ENCODE measurements around the gene FAM50B. TPM values are rescaled to one million over a fixed set of nuclear protein-coding genes. Genes with fewer than 3 reads are reported as not detected.

Gene FAM50B
- total and polyA plus RNA-seq, 7 experiments from 2014 or later = 3.4 to 22.9 (median 12.0) TPM

DNA sequence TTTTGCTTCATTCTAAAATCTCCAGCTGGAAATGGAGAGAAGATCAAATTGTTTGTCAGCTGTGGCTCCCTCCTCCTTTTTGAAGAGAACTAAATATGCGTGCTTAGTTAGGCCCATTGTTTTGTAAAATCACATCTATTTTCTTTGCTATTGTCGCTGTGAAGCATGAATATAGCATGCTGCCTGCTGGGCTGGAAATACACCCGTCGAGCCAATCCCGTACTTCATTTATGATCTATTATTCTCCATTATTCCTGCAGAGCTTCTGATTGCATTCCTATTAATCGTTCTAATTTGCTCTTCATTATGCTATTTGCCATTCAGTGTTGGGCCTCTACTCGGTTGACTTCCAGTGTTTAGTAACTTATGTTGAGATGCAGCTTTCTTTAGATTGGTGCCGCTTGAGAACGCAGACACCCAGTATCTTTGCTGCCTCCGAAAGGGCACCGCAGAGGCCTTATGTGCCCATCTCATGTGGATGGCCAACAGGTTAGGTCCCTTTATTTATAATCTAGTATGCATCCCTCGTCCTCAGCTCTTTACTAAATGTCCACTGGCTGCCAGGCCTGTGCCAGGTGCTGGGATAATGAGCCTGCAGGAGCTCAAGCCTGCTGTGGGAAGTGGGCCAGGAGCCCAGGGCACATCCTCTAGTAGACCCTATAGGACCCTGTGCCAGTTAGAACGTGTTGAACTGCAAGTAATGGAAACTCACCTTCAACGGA lies 45.6 kb downstream of the FAM50B start:
- Mint-ChIP-seq H3K9me3 (peaks cover 0 to 3% (median 0%) of the 10 kb centered on the region in 11 donors), H3K4me1 (peaks cover 0 to 7% (median 0%) of the 10 kb centered on the region in 7 donors), H3K4me3 (no peak overlapping the region), H3K36me3 (no peaks in the 10 kb centered on the region), H3K27ac (no peak overlapping the region), H3K27me3 (peaks cover 0 to 15% (median 8%) of the 10 kb centered on the region in 5 donors)
- no peak for ATAC-seq
- H3K9me3 ChIP-seq (ENCODE audit: control insufficient read depth in 2 of 3, low read length in 3 of 3) = no peaks in the 10 kb centered on the region
- H3K27ac ChIP-seq (ENCODE audit: low read depth, low read length) = no peak overlapping the region
- H3K36me3 ChIP-seq (ENCODE audit: control insufficient read depth in 2 of 3, insufficient read depth in 3 of 3, low read length in 3 of 3) = no peaks in the 10 kb centered on the region
- no peak for DNase-seq
- intact Hi-C loops (cut with micrococcal nuclease) = no loop called here
- CTCF ChIA-PET = interaction anchor here (0.7 kb wide), 1 partner anchor 10 kb away, joined by 3 read pairs; no protein-coding TSS in a partner anchor
- POLR2A ChIA-PET = no interaction called here
- H3K4me3 ChIP-seq (ENCODE audit: low read length) = no peak overlapping the region
- no peaks in the 10 kb centered on the region for H3K4me1 ChIP-seq (ENCODE audit: control insufficient read depth in 2 of 2, insufficient read depth in 2 of 2, low read length in 2 of 2)
- no peaks in the 10 kb centered on the region for H3K27me3 ChIP-seq (ENCODE audit: control insufficient read depth in 2 of 2, insufficient read depth in 2 of 2, low read length in 2 of 2)

DNA sequence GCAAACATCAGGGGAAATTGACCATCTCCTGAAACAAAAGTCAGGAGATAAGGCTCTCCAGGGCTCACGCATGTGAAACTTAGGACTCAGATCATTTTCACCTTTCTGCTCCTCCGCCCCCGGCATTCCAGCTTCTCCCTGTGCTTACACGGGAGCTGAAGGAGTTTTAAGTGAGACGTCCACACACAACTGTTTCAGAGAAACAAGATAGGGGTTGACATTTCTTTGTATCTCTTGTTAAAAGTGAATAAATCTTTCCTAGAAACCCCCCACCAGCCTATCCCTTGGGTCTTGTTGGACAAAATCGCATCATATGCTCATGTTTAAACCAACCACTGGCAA lies 46.1 kb downstream of the FAM50B start:
- ATAC-seq (no peak), DNase-seq (no peak)
- Histone ChIP-seq H3K36me3 (ENCODE audit: control insufficient read depth in 2 of 3, insufficient read depth in 3 of 3, low read length in 3 of 3) (no peaks in the 10 kb centered on the region), H3K4me1 (ENCODE audit: control insufficient read depth in 2 of 2, insufficient read depth in 2 of 2, low read length in 2 of 2) (no peaks in the 10 kb centered on the region), H3K4me3 (ENCODE audit: low read length) (no peak overlapping the region), H3K27ac (ENCODE audit: low read depth, low read length) (no peak overlapping the region), H3K9me3 (ENCODE audit: control insufficient read depth in 2 of 3, low read length in 3 of 3) (no peaks in the 10 kb centered on the region), H3K27me3 (ENCODE audit: control insufficient read depth in 2 of 2, insufficient read depth in 2 of 2, low read length in 2 of 2) (no peaks in the 10 kb centered on the region)
- Mint-ChIP-seq H3K27me3 (peaks cover 0 to 12% (median 10%) of the 10 kb centered on the region in 5 donors), H3K4me3 (no peak overlapping the region), H3K36me3 (no peaks in the 10 kb centered on the region), H3K4me1 (peaks cover 0 to 7% (median 0%) of the 10 kb centered on the region in 7 donors), H3K27ac (no peak overlapping the region), H3K9me3 (peaks cover 0 to 3% (median 0%) of the 10 kb centered on the region in 11 donors)
- intact Hi-C loops (cut with micrococcal nuclease) = no loop called here
- CTCF ChIA-PET = no interaction called here
- POLR2A ChIA-PET = no interaction called here

GRCh38 chr6:3895805-3896204 lies 46.6 kb downstream of the FAM50B start:
- Mint-ChIP-seq H3K4me1 (peaks cover 0 to 7% (median 0%) of the 10 kb centered on the region in 7 donors), H3K4me3 (no peak overlapping the region), H3K27ac (no peak overlapping the region), H3K36me3 (no peaks in the 10 kb centered on the region), H3K9me3 (peaks cover 0 to 3% (median 0%) of the 10 kb centered on the region in 11 donors), H3K27me3 (peaks cover 0 to 13% (median 9%) of the 10 kb centered on the region in 5 donors)
- Histone ChIP-seq H3K9me3 (ENCODE audit: control insufficient read depth in 2 of 3, low read length in 3 of 3) (no peaks in the 10 kb centered on the region), H3K4me1 (ENCODE audit: control insufficient read depth in 2 of 2, insufficient read depth in 2 of 2, low read length in 2 of 2) (no peaks in the 10 kb centered on the region), H3K27ac (ENCODE audit: low read depth, low read length) (no peak overlapping the region), H3K4me3 (ENCODE audit: low read length) (no peak overlapping the region), H3K27me3 (ENCODE audit: control insufficient read depth in 2 of 2, insufficient read depth in 2 of 2, low read length in 2 of 2) (no peaks in the 10 kb centered on the region), H3K36me3 (ENCODE audit: control insufficient read depth in 2 of 3, insufficient read depth in 3 of 3, low read length in 3 of 3) (no peaks in the 10 kb centered on the region)
- DNase-seq (no peak), ATAC-seq (no peak)
- ChIA-PET CTCF (interaction anchor here (0.7 kb wide), 1 partner anchor 20 kb away, joined by 3 read pairs; no protein-coding TSS in a partner anchor), POLR2A (no interaction called here)
- intact Hi-C loops (cut with micrococcal nuclease) = no loop called here

- Histone ChIP-seq H3K9me3 (ENCODE audit: control insufficient read depth in 2 of 3, low read length in 3 of 3) (no peaks in the 10 kb centered on the region), H3K36me3 (ENCODE audit: control insufficient read depth in 2 of 3, insufficient read depth in 3 of 3, low read length in 3 of 3) (no peaks in the 10 kb centered on the region), H3K4me3 (ENCODE audit: low read length) (no peak overlapping the region), H3K27ac (ENCODE audit: low read depth, low read length) (no peak overlapping the region), H3K27me3 (ENCODE audit: control insufficient read depth in 2 of 2, insufficient read depth in 2 of 2, low read length in 2 of 2) (no peaks in the 10 kb centered on the region), H3K4me1 (ENCODE audit: control insufficient read depth in 2 of 2, insufficient read depth in 2 of 2, low read length in 2 of 2) (no peaks in the 10 kb centered on the region)
- Mint-ChIP-seq H3K9me3 (peaks cover 0 to 3% (median 0%) of the 10 kb centered on the region in 11 donors), H3K36me3 (no peaks in the 10 kb centered on the region), H3K27me3 (peaks cover 4 to 24% (median 11%) of the 10 kb centered on the region in 5 donors), H3K4me1 (peaks cover 0 to 7% (median 0%) of the 10 kb centered on the region in 7 donors), H3K4me3 (no peak overlapping the region), H3K27ac (no peak overlapping the region)
- no peak for ATAC-seq
- ChIA-PET CTCF (no interaction called here), POLR2A (no interaction called here)
- DNase-seq = no peak
- intact Hi-C loops (cut with micrococcal nuclease) = no loop called here
Measured at GRCh38 chr6:3898265-3898994, 49.3 kb downstream of the FAM50B start.

- H3K4me1 Mint-ChIP-seq = peaks cover 0 to 7% (median 0%) of the 10 kb centered on the region in 7 donors
- intact Hi-C loops (cut with micrococcal nuclease) = no loop called here
- no peaks in the 10 kb centered on the region for H3K9me3 ChIP-seq (ENCODE audit: control insufficient read depth in 2 of 3, low read length in 3 of 3)
- no peaks in the 10 kb centered on the region for H3K4me1 ChIP-seq (ENCODE audit: control insufficient read depth in 2 of 2, insufficient read depth in 2 of 2, low read length in 2 of 2)
- no peak overlapping the region for H3K27ac ChIP-seq (ENCODE audit: low read depth, low read length)
- no peak overlapping the region for H3K4me3 Mint-ChIP-seq
- H3K27ac Mint-ChIP-seq = no peak overlapping the region
- no peaks in the 10 kb centered on the region for H3K36me3 Mint-ChIP-seq
- POLR2A ChIA-PET = no interaction called here
- ATAC-seq = no peak
- H3K36me3 ChIP-seq (ENCODE audit: control insufficient read depth in 2 of 3, insufficient read depth in 3 of 3, low read length in 3 of 3) = no peaks in the 10 kb centered on the region
- no peak for DNase-seq
- peaks cover 4 to 24% (median 11%) of the 10 kb centered on the region in 5 donors for H3K27me3 Mint-ChIP-seq
- CTCF ChIA-PET = no interaction called here
- peaks cover 0 to 3% (median 0%) of the 10 kb centered on the region in 11 donors for H3K9me3 Mint-ChIP-seq
- H3K4me3 ChIP-seq (ENCODE audit: low read length) = no peak overlapping the region
- no peaks in the 10 kb centered on the region for H3K27me3 ChIP-seq (ENCODE audit: control insufficient read depth in 2 of 2, insufficient read depth in 2 of 2, low read length in 2 of 2)
Measured at GRCh38 chr6:3899061-3899460, 49.9 kb downstream of the FAM50B start.

- ChIA-PET POLR2A (no interaction called here), CTCF (no interaction called here)
- H3K36me3 Mint-ChIP-seq = no peaks in the 10 kb centered on the region
- H3K4me1 Mint-ChIP-seq = peaks cover 0 to 7% (median 0%) of the 10 kb centered on the region in 7 donors
- H3K27ac Mint-ChIP-seq = peak overlapping the region in 1 of 9 donors; percentile 3
- H3K27me3 ChIP-seq (ENCODE audit: control insufficient read depth in 2 of 2, insufficient read depth in 2 of 2, low read length in 2 of 2) = no peaks in the 10 kb centered on the region
- peaks cover 0 to 3% (median 0%) of the 10 kb centered on the region in 11 donors for H3K9me3 Mint-ChIP-seq
- H3K4me1 ChIP-seq (ENCODE audit: control insufficient read depth in 2 of 2, insufficient read depth in 2 of 2, low read length in 2 of 2) = no peaks in the 10 kb centered on the region
- ATAC-seq = no peak
- no peaks in the 10 kb centered on the region for H3K36me3 ChIP-seq (ENCODE audit: control insufficient read depth in 2 of 3, insufficient read depth in 3 of 3, low read length in 3 of 3)
- no peak overlapping the region for H3K27ac ChIP-seq (ENCODE audit: low read depth, low read length)
- H3K4me3 ChIP-seq (ENCODE audit: low read length) = no peak overlapping the region
- no peak overlapping the region for H3K4me3 Mint-ChIP-seq
- H3K9me3 ChIP-seq (ENCODE audit: control insufficient read depth in 2 of 3, low read length in 3 of 3) = no peaks in the 10 kb centered on the region
- DNase-seq = no peak
- peaks cover 4 to 24% (median 11%) of the 10 kb centered on the region in 5 donors for H3K27me3 Mint-ChIP-seq
- intact Hi-C loops (cut with micrococcal nuclease) = no loop called here
Measured at GRCh38 chr6:3899970-3900439, 50.8 kb downstream of the FAM50B start.

Data from naive thymus-derived CD4-positive, alpha-beta T cell (primary cell).